GM13977 (cell line): Measurements from ENCODE around the gene PRCC.

ENCODE experiments used
- DNase-seq: peaks from one replicate; pipeline ENCODE4 v3.0.0; 2012; ENCODE audit warnings: low spot score
- CTCF ChIP-seq: IDR thresholded peaks from 2 replicates; pipeline ENCODE4 v1.5.1; 2012; ENCODE audit warnings: mild to moderate bottlenecking, control low read depth; ENCODE audit not compliant: insufficient read depth; ENCODE audit errors: extremely low read depth, missing control alignments
- in situ Hi-C: fragments of 300-500 bp; cut with MboI; formaldehyde crosslinking; loops from one replicate; pipeline ENCODE4 v1.12.0; 2022; ENCODE audit warnings: low sequenced_read_pairs, low pct_unique_long_range_greater_than_20kb, mixed read lengths, inconsistent platforms; ENCODE audit not compliant: unreplicated experiment

Gene PRCC

GRCh38 chr1:156788136-156788535, 20.8 kb downstream of the PRCC start:
- DNase-seq = no peak
- no peak for TF ChIP-seq CTCF
- in situ Hi-C loops = no loop called here

- no peak for DNase-seq
- in situ Hi-C loops = no loop called here
- TF ChIP-seq CTCF = no peak
Observed at GRCh38 chr1:156789621-156790318, 22.4 kb downstream of the PRCC start.

GRCh38 chr1:156794506-156795373, 27.4 kb downstream of the PRCC start:
- in situ Hi-C loops = no loop called here
- TF ChIP-seq CTCF = no peak
- DNase-seq = no peak

GRCh38 chr1:156795374-156795733, 28.0 kb downstream of the PRCC start:
- no peak for TF ChIP-seq CTCF
- DNase-seq = no peak
- in situ Hi-C loops = no loop called here

- TF ChIP-seq CTCF = no peak
- DNase-seq = no peak
- in situ Hi-C loops = no loop called here
Observed at GRCh38 chr1:156795787-156796186, 28.5 kb downstream of the PRCC start.

- DNase-seq = no peak
- in situ Hi-C loops = no loop called here
- no peak for TF ChIP-seq CTCF
Observed at GRCh38 chr1:156796340-156797097, 29.2 kb downstream of the PRCC start.
